K562 (cell line): ENCODE measurements around the gene EGFR. TPM values are rescaled to one million over a fixed set of nuclear protein-coding genes. Genes with fewer than 3 reads are reported as not detected.

Source experiments
- CBX8 ChIP-seq: fragments of 200-600 bp; sonication (generic); IDR thresholded peaks from 2 replicates; pipeline ENCODE4 v1.6.1; 2012; ENCODE audit warnings: borderline replicate concordance, mixed run types, low read depth, mild to moderate bottlenecking, moderate library complexity, mixed read lengths, low read length, control low read depth, inconsistent platforms; ENCODE audit not compliant: poor library complexity, severe bottlenecking; ENCODE audit errors: extremely low read depth
- ETS2 ChIP-seq: IDR thresholded peaks from 2 replicates; pipeline ENCODE4 v1.6.1; 2016; ENCODE audit warnings: borderline replicate concordance, missing genetic modification characterization, mild to moderate bottlenecking, moderate library complexity, missing compliant biosample characterization; ENCODE audit not compliant: poor library complexity, severe bottlenecking
- KLF10 ChIP-seq: fragments of 250-450 bp; sonication (Bioruptor Pico); IDR thresholded peaks from 2 replicates; pipeline ENCODE4 v1.6.1; 2021; ENCODE audit warnings: matching md5 sums
- MEF2D ChIP-seq: conservative IDR thresholded peaks from 2 replicates; pipeline ENCODE4 v1.6.1; 2016; ENCODE audit warnings: low read depth, missing genetic modification characterization, missing compliant biosample characterization
- NCOA4 ChIP-seq: fragments of 450-650 bp; IDR thresholded peaks from 2 replicates; pipeline ENCODE4 v1.6.1; 2018; ENCODE audit warnings: mild to moderate bottlenecking; ENCODE audit not compliant: partially characterized antibody
- TFAM ChIP-seq: fragments of 250-450 bp; sonication (Bioruptor Pico); conservative IDR thresholded peaks from 2 replicates; pipeline ENCODE4 v1.5.0; 2021; ENCODE audit warnings: mild to moderate bottlenecking, moderate library complexity
- ZNF274 ChIP-seq: IDR thresholded peaks from 2 replicates; pipeline ENCODE4 v1.6.1; 2011; ENCODE audit warnings: low read depth, mild to moderate bottlenecking, low read length, moderate library complexity, borderline replicate concordance
- ZNF507 ChIP-seq: conservative IDR thresholded peaks from 2 replicates; pipeline ENCODE4 v1.6.1; 2017; ENCODE audit warnings: missing genetic modification characterization, missing compliant biosample characterization
- ZNF57 ChIP-seq: fragments of 450-650 bp; formaldehyde crosslinking; IDR thresholded peaks from 2 replicates; pipeline ENCODE4 v1.4.0; 2020; ENCODE audit warnings: mild to moderate bottlenecking, moderate library complexity
- polyA plus RNA-seq, 8 experiments: library from polyadenylated mRNA; depleted of rRNA in 4 of 8; stranded (reverse) in 5 of 8; unstranded in 3 of 8; fragments of >200 nt; fragmentation: Nextera tagmentation in 2 of 8; fragmentation: Illumina TruSeq in 1 of 8; extraction: Ambion mirVana in 2 of 8; extraction: Trizol in 1 of 8; gene quantifications; 2 replicates each; pipeline versions ENCODE4 v1.2.1 to v1.2.3, GENCODE V29; 2011 to 2014; ENCODE audit warnings: inconsistent platforms in 1 of 8, missing spikeins in 1 of 8
- total RNA-seq, 7 experiments: library from RNA; depleted of rRNA in 6 of 7; stranded (reverse); fragments of >200 nt in 6 of 7; fragmentation: Illumina TruSeq in 2 of 7; extraction: Trizol in 2 of 7; gene quantifications; 2 replicates each; pipeline versions ENCODE4 v1.2.1 to v1.2.3, GENCODE V29; 2011 to 2021; ENCODE audit warnings: low replicate concordance in 1 of 7
- TF ChIP-seq, protein P1 (sequence below): fragments of 450-650 bp; IDR thresholded peaks from 2 replicates; pipeline ENCODE4 v1.6.1; 2016; ENCODE audit warnings: mild to moderate bottlenecking
- TF ChIP-seq, protein P2 (sequence below): fragments of 250-450 bp; sonication (Bioruptor Pico); IDR thresholded peaks from 2 replicates; pipeline ENCODE4 v1.8.0; 2021; ENCODE audit warnings: mild to moderate bottlenecking, moderate library complexity

Gene EGFR
- total and polyA plus RNA-seq, 9 of the 15 experiments (the other 6 are each of a cell fraction or from before 2014, with no cell fraction given), result 0.13 TPM; not detected in 8

DNA sequence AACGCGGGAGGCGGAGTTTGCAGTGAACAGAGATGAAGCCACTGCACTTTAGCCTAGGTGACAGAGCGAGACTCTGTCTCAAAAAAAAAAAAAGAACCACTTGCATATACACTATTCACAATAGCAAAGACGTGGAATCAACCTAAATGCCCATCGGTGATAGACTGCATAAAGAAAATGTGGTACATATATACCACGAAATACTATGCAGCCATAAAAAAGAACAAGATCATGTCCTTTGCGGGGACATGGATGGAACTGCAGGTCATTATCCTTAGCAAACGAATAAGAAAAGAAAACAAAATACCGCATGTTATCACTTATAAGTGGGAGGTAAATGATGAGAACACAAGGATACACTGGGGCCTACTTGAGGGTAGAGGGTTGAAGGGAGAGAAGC, 39.5 kb downstream of the EGFR start (continued):
- TF ChIP-seq, protein P1, sequence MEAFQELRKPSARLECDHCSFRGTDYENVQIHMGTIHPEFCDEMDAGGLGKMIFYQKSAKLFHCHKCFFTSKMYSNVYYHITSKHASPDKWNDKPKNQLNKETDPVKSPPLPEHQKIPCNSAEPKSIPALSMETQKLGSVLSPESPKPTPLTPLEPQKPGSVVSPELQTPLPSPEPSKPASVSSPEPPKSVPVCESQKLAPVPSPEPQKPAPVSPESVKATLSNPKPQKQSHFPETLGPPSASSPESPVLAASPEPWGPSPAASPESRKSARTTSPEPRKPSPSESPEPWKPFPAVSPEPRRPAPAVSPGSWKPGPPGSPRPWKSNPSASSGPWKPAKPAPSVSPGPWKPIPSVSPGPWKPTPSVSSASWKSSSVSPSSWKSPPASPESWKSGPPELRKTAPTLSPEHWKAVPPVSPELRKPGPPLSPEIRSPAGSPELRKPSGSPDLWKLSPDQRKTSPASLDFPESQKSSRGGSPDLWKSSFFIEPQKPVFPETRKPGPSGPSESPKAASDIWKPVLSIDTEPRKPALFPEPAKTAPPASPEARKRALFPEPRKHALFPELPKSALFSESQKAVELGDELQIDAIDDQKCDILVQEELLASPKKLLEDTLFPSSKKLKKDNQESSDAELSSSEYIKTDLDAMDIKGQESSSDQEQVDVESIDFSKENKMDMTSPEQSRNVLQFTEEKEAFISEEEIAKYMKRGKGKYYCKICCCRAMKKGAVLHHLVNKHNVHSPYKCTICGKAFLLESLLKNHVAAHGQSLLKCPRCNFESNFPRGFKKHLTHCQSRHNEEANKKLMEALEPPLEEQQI, result no peak
- no peak for TF ChIP-seq CBX8
- no peak for TF ChIP-seq KLF10 (CRISPR knock-in tag)
- no peak for TF ChIP-seq MEF2D (tag)
- TF ChIP-seq ZNF507 (tag), result no peak
- TF ChIP-seq ETS2 (tag), result no peak
- no peak for TF ChIP-seq ZNF57 (CRISPR knock-in tag)
- no peak for TF ChIP-seq ZNF274
- TF ChIP-seq, protein P2, sequence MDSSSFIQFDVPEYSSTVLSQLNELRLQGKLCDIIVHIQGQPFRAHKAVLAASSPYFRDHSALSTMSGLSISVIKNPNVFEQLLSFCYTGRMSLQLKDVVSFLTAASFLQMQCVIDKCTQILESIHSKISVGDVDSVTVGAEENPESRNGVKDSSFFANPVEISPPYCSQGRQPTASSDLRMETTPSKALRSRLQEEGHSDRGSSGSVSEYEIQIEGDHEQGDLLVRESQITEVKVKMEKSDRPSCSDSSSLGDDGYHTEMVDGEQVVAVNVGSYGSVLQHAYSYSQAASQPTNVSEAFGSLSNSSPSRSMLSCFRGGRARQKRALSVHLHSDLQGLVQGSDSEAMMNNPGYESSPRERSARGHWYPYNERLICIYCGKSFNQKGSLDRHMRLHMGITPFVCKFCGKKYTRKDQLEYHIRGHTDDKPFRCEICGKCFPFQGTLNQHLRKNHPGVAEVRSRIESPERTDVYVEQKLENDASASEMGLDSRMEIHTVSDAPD (CRISPR knock-in tag), result no peak
- TF ChIP-seq TFAM (CRISPR knock-in tag), result no peak
- no peak for TF ChIP-seq NCOA4
